Caco-2 (cell line): Measurements from ENCODE around the gene S100A5. TPM values are rescaled to one million over a fixed set of nuclear protein-coding genes. Genes with fewer than 3 reads are reported as not detected.
A peak's percentile ranks its signal among the peaks of the same experiment; 100 is the strongest.
"Not testable (repeated sequence)": the region's sequence is repeated elsewhere in the genome, so short reads cannot be mapped to it uniquely, and the experiment has no call there.

Experiments used
- Bru-seq: library from RNA; stranded (reverse); fragments of 400-500 nt; gene quantifications from one replicate; lab custom pipeline; 2021; lab: Mats Ljungman, UMichigan
- BruChase-seq, 2 experiments: library from RNA; stranded (reverse); fragments of 400-500 nt; gene quantifications; one replicate each; lab custom pipeline; 2021; lab: Mats Ljungman, UMichigan
- BruUV-seq: library from RNA; stranded (reverse); fragments of 400-500 nt; replicated peaks from 2 replicates; lab custom pipeline; 2021; lab: Mats Ljungman, UMichigan
- CTCF ChIA-PET: fragments of 300-600 bp; sonication (Branson Sonifier 250); formaldehyde crosslinking; loops from one replicate; lab custom pipeline; 2022; ENCODE audit warnings: antibody characterized with exemption; lab: Charles Lee
- POLR2A ChIA-PET: fragments of 300-600 bp; sonication (Branson Sonifier 250); formaldehyde crosslinking; loops from one replicate; lab custom pipeline; 2022; ENCODE audit warnings: antibody characterized with exemption; lab: Charles Lee
- DNase-seq, 2 experiments: peaks; one replicate each; pipeline versions ENCODE4 v3.0.0 to v3.0.0-alpha.2; 2020 to 2022
- H3K27me3 ChIP-seq: replicated peaks from 2 replicates; pipeline ENCODE4 v1.6.0; 2011; ENCODE audit warnings: low read length; ENCODE audit not compliant: control insufficient read depth, insufficient read depth
- H3K36me3 ChIP-seq: 2 replicates; pipeline ENCODE4 v1.5.1; 2011; ENCODE audit warnings: low read length; ENCODE audit not compliant: control insufficient read depth, insufficient read depth
- H3K4me1 ChIP-seq: fragments of 250-450 bp; sonication (Bioruptor Pico); 2 replicates; pipeline ENCODE4 v1.5.1; 2020; ENCODE audit warnings: mild to moderate bottlenecking
- H3K4me3 ChIP-seq: 2 replicates; pipeline ENCODE4 v1.5.1; 2011; ENCODE audit warnings: low read depth, mild to moderate bottlenecking, control low read depth, low read length
- H3K9me3 ChIP-seq: fragments of 250-450 bp; sonication (Bioruptor Pico); 2 replicates; pipeline ENCODE4 v1.5.1; 2020; ENCODE audit warnings: mild to moderate bottlenecking, moderate library complexity
- H3K27ac Mint-ChIP-seq: one replicate; pipeline ENCODE4 v1.8.0; 2022; ENCODE audit warnings: mixed read lengths; ENCODE audit not compliant: unreplicated experiment
- H3K27me3 Mint-ChIP-seq: one replicate; pipeline ENCODE4 v1.8.0; 2022; ENCODE audit warnings: mixed read lengths; ENCODE audit not compliant: insufficient read depth, unreplicated experiment
- H3K36me3 Mint-ChIP-seq: one replicate; pipeline ENCODE4 v1.8.0; 2022; ENCODE audit warnings: mild to moderate bottlenecking, mixed read lengths; ENCODE audit not compliant: insufficient read depth, unreplicated experiment
- H3K4me1 Mint-ChIP-seq: one replicate; pipeline ENCODE4 v1.8.0; 2022; ENCODE audit warnings: low read depth, mixed read lengths; ENCODE audit not compliant: unreplicated experiment
- H3K4me3 Mint-ChIP-seq: one replicate; pipeline ENCODE4 v1.8.0; 2022; ENCODE audit warnings: mild to moderate bottlenecking, moderate library complexity, mixed read lengths; ENCODE audit not compliant: unreplicated experiment
- H3K9me3 Mint-ChIP-seq: one replicate; pipeline ENCODE4 v1.8.0; 2022; ENCODE audit warnings: mixed read lengths; ENCODE audit not compliant: unreplicated experiment
- CTCF ChIP-seq, 2 experiments: fragments of 200-600 bp in 1 of 2; IDR thresholded peaks; 1 replicate in 1 of 2; 2 replicates in 1 of 2; pipeline versions ENCODE4 v1.5.1 to v1.8.0; 2011 to 2022; ENCODE audit warnings: antibody characterized with exemption in 1 of 2, control low read depth in 1 of 2, inconsistent platforms in 1 of 2, low read depth in 1 of 2, low read length in 1 of 2, mild to moderate bottlenecking in 1 of 2, moderate library complexity in 1 of 2; ENCODE audit not compliant: insufficient read depth in 1 of 2, severe bottlenecking in 1 of 2, unreplicated experiment in 1 of 2
- intact Hi-C: fragments of 100-400 bp; cut with micrococcal nuclease; formaldehyde crosslinking; loops from one replicate; pipeline ENCODE4 v1.10.0; 2022; ENCODE audit not compliant: unreplicated experiment
- long read RNA-seq: library from polyadenylated mRNA; stranded (forward); transcript quantifications from one replicate; pipeline ENCODE4 v2.0.0, GENCODE V29; 2022
- total RNA-seq: library from RNA; stranded (reverse); gene quantifications from 2 replicates; pipeline ENCODE4 v1.2.3, GENCODE V29; 2022

The S100A5 gene
- total RNA-seq: not detected in 2 replicates
- Bru-seq, nascent RNA: not detected
- BruChase-seq, experiment 1, labeled RNA remaining after a 2-hour chase: percentile 15 among the genes with signal in this experiment
- BruChase-seq, experiment 2, labeled RNA remaining after a 6-hour chase: not detected
- long read RNA-seq: 0 reads

GRCh38 chr1:153540394-153541361, at the start of gene S100A5:
Gene S100A5, minus strand, starts transcription at chr1:153540934. Its CDS starts 743 bp downstream, at chr1:153540191.
- no peak for DNase-seq
- Mint-ChIP-seq H3K9me3 (no peaks in the 10 kb centered on the region), H3K4me1 (peaks cover 33% of the 10 kb centered on the region), H3K27ac (peak within 1 kb of the TSS; percentile 59), H3K4me3 (no peak within 1 kb of the TSS), H3K27me3 (no peaks in the 10 kb centered on the region), H3K36me3 (peaks cover 22% of the 10 kb centered on the region)
- intact Hi-C loops: no loop called here
- Histone ChIP-seq H3K36me3 (no peaks in the 10 kb centered on the region), H3K4me1 (peaks cover 24% of the 10 kb centered on the region), H3K4me3 (no peak within 1 kb of the TSS), H3K27me3 (no peaks in the 10 kb centered on the region), H3K9me3 (no peaks in the 10 kb centered on the region)
- ChIA-PET POLR2A (no interaction called here), CTCF (interaction anchor here (0.8 kb wide), 1 partner anchor 87 kb away, joined by 3 read pairs; the partner anchor contains the start of gene S100A13)
- TF ChIP-seq CTCF (IDR thresholded peaks at IDR 0.05; ENCODE audit: insufficient read depth in 1 of 2, low read depth in 1 of 2, low read length in 1 of 2, severe bottlenecking in 1 of 2, unreplicated experiment in 1 of 2): no peak
- BruUV-seq: no TSS peak

GRCh38 chr1:153588482-153588881, 47.7 kb upstream of the S100A5 start:
- Histone ChIP-seq H3K27me3 (no peaks in the 10 kb centered on the region), H3K4me1 (peaks cover 21% of the 10 kb centered on the region), H3K36me3 (no peaks in the 10 kb centered on the region), H3K4me3 (no peak overlapping the region), H3K9me3 (no peaks in the 10 kb centered on the region)
- Mint-ChIP-seq H3K27me3 (no peaks in the 10 kb centered on the region), H3K36me3 (no peaks in the 10 kb centered on the region), H3K4me3 (no peak overlapping the region), H3K9me3 (no peaks in the 10 kb centered on the region), H3K4me1 (peaks cover 32% of the 10 kb centered on the region), H3K27ac (no peak overlapping the region)
- POLR2A ChIA-PET: no interaction called here
- DNase-seq: no peak
- CTCF ChIA-PET: no interaction called here
- no peak for TF ChIP-seq CTCF (IDR thresholded peaks at IDR 0.05; ENCODE audit: insufficient read depth in 1 of 2, low read depth in 1 of 2, low read length in 1 of 2, severe bottlenecking in 1 of 2, unreplicated experiment in 1 of 2)
- no TSS peak for BruUV-seq
- intact Hi-C loops: no loop called here

DNA sequence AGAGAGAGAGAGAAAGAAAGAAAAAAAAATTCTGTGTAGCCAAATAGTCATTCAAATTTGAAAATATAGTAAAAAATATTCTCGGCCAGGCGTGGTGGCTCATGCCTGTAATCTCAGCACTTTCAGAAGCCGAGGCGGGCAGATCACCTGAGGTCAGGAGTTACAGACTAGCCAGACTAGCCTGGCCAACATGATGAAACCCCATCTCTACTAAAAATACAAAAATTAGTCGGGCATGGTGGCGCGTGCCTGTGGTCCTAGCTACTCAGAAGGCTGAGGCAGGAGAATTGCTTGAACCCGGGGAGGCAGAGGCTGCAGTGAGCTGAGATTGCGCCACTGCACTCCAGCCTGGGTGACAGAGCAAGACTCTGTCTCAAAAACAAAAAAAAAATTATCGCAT, 47.3 kb upstream of the S100A5 start:
- H3K36me3 Mint-ChIP-seq, H3K4me3 ChIP-seq, intact Hi-C loops, POLR2A ChIA-PET, CTCF ChIA-PET, BruUV-seq, H3K9me3 ChIP-seq, H3K27me3 ChIP-seq, DNase-seq, H3K9me3 Mint-ChIP-seq, H3K36me3 ChIP-seq, H3K27ac Mint-ChIP-seq, H3K27me3 Mint-ChIP-seq, H3K4me3 Mint-ChIP-seq: not testable (repeated sequence)
- peaks cover 32% of the 10 kb centered on the region for H3K4me1 Mint-ChIP-seq
- peaks cover 24% of the 10 kb centered on the region for H3K4me1 ChIP-seq
